Skeletal muscle satellite cell (primary cell): ENCODE results near the gene DNAJB2.
A peak's percentile ranks its signal among the peaks of the same experiment; 100 is the strongest.
"Not testable (repeated sequence)": the region's sequence is repeated elsewhere in the genome, so short reads cannot be mapped to it uniquely, and the experiment has no call there.

Source experiments
- H3K27me3 ChIP-seq: 2 replicates; pipeline ENCODE4 v1.7.0; 2013; ENCODE audit warnings: low read length; ENCODE audit not compliant: control insufficient read depth, insufficient read depth
- H3K36me3 ChIP-seq: 2 replicates; pipeline ENCODE4 v1.7.0; 2013; ENCODE audit warnings: mild to moderate bottlenecking, control low read depth, low read length; ENCODE audit not compliant: insufficient read depth
- H3K4me1 ChIP-seq: 2 replicates; pipeline ENCODE4 v1.7.0; 2013; ENCODE audit warnings: low read length; ENCODE audit not compliant: control insufficient read depth, insufficient read depth
- H3K4me2 ChIP-seq: 2 replicates; pipeline ENCODE4 v1.7.0; 2013; ENCODE audit warnings: mild to moderate bottlenecking, low read length
- H3K4me3 ChIP-seq: 2 replicates; pipeline ENCODE4 v1.7.0; 2013; ENCODE audit warnings: low read length
- H3K9ac ChIP-seq: 2 replicates; pipeline ENCODE4 v1.7.0; 2013; ENCODE audit warnings: mild to moderate bottlenecking, low read depth, low read length, moderate library complexity
- H3K9me3 ChIP-seq: replicated peaks from 2 replicates; pipeline ENCODE4 v1.7.0; 2013; ENCODE audit warnings: mild to moderate bottlenecking, control low read depth, low read length

DNAJB2 gene

GRCh38 chr2:219286436-219287115 lies 7.4 kb downstream of the DNAJB2 start:
- H3K36me3 ChIP-seq, result peaks cover 21% of the 10 kb centered on the region
- no peaks in the 10 kb centered on the region for H3K9me3 ChIP-seq
- no peaks in the 10 kb centered on the region for H3K27me3 ChIP-seq
- peaks cover 34% of the 10 kb centered on the region for H3K4me1 ChIP-seq
- peak overlapping the region; percentile 70 for H3K4me2 ChIP-seq
- no peak overlapping the region for H3K4me3 ChIP-seq
- peak overlapping the region; percentile 34 for H3K9ac ChIP-seq

GRCh38 chr2:219287116-219287440 lies 7.9 kb downstream of the DNAJB2 start:
- not testable (repeated sequence) for H3K9ac ChIP-seq, H3K9me3 ChIP-seq, H3K4me2 ChIP-seq, H3K27me3 ChIP-seq, H3K4me3 ChIP-seq
- peaks cover 34% of the 10 kb centered on the region for H3K4me1 ChIP-seq
- peaks cover 21% of the 10 kb centered on the region for H3K36me3 ChIP-seq

DNA sequence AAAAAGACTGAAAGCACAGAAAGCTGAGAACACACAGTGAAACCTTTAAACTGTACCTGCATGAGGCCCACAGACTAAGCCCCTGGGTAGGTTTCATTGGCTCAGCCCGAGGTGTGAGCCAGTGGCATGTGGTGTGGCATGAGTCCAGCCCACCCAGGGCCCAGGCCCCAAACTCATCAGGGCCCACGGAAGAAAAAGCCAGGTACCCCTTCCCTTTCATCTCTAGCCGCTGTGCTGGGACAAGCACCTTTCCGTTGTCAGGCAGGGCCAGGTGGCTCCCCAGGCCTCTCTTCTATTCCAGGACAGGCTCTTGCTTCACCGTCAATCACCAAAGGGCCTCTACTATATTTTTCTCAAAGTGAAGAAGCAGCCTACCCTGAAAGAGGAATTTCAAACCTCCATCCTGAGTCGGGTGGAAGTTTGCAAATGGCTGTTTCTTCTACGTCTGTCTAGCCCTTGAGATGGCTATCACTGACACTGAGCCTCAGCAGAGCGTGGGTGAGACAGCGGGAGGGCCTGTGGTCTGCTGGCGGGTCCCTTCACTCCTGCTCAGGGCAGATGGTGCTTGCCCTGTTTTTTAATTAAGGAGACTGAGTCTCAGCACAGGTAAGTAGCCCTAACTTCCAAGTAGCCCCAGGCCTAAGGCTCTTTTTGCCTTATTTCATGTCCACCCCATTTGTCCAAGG lies 8.6 kb downstream of the DNAJB2 start:
- H3K9ac ChIP-seq, result no peak overlapping the region
- peaks cover 16% of the 10 kb centered on the region for H3K36me3 ChIP-seq
- H3K27me3 ChIP-seq, result no peaks in the 10 kb centered on the region
- no peak overlapping the region for H3K4me3 ChIP-seq
- H3K4me1 ChIP-seq, result peaks cover 34% of the 10 kb centered on the region
- no peak overlapping the region for H3K4me2 ChIP-seq
- no peaks in the 10 kb centered on the region for H3K9me3 ChIP-seq

DNA sequence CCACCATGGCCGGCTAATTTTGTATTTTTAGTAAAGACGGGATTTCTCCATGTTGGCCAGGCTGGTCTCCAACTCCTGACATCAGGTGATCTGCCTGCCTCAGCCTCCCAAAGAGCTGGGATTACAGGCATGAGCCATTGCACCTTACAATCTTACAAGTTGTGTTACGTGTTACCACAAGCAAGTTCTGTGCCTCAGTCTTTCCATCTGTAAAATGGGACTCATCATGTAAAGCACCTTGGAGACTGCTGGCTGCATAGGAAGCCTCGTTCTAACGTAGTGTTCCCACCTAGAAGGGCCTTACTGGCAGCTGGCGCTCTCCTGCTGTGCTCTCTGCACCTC lies 10.0 kb downstream of the DNAJB2 start:
- Histone ChIP-seq H3K4me1 (peaks cover 37% of the 10 kb centered on the region), H3K9ac (no peak overlapping the region), H3K4me2 (peak overlapping the region; percentile 52)

GRCh38 chr2:219289537-219290361 lies 10.6 kb downstream of the DNAJB2 start:
- Histone ChIP-seq H3K4me2 (peak overlapping the region; percentile 52), H3K9me3 (no peaks in the 10 kb centered on the region), H3K36me3 (peaks cover under 1% of the 10 kb centered on the region), H3K4me1 (peaks cover 41% of the 10 kb centered on the region), H3K4me3 (no peak overlapping the region), H3K27me3 (no peaks in the 10 kb centered on the region), H3K9ac (no peak overlapping the region)

More for the DNA sequence above, 10.0 kb downstream of the DNAJB2 start:
- peaks cover 6% of the 10 kb centered on the region for H3K36me3 ChIP-seq
- H3K9me3 ChIP-seq, result no peaks in the 10 kb centered on the region
- no peak overlapping the region for H3K4me3 ChIP-seq
- H3K27me3 ChIP-seq, result no peaks in the 10 kb centered on the region

- no peaks in the 10 kb centered on the region for H3K9me3 ChIP-seq
- no peak overlapping the region for H3K4me2 ChIP-seq
- peaks cover 36% of the 10 kb centered on the region for H3K4me1 ChIP-seq
- H3K4me3 ChIP-seq, result no peak overlapping the region
- H3K9ac ChIP-seq, result no peak overlapping the region
- H3K36me3 ChIP-seq, result no peaks in the 10 kb centered on the region
- no peaks in the 10 kb centered on the region for H3K27me3 ChIP-seq
Measured at GRCh38 chr2:219290381-219291171, 11.4 kb downstream of the DNAJB2 start.

GRCh38 chr2:219291394-219291793 lies 12.2 kb downstream of the DNAJB2 start:
- H3K36me3 ChIP-seq, result no peaks in the 10 kb centered on the region
- no peaks in the 10 kb centered on the region for H3K27me3 ChIP-seq
- H3K9me3 ChIP-seq, result no peaks in the 10 kb centered on the region
- no peak overlapping the region for H3K4me2 ChIP-seq
- H3K4me1 ChIP-seq, result peaks cover 29% of the 10 kb centered on the region
- no peak overlapping the region for H3K9ac ChIP-seq
- no peak overlapping the region for H3K4me3 ChIP-seq

DNA sequence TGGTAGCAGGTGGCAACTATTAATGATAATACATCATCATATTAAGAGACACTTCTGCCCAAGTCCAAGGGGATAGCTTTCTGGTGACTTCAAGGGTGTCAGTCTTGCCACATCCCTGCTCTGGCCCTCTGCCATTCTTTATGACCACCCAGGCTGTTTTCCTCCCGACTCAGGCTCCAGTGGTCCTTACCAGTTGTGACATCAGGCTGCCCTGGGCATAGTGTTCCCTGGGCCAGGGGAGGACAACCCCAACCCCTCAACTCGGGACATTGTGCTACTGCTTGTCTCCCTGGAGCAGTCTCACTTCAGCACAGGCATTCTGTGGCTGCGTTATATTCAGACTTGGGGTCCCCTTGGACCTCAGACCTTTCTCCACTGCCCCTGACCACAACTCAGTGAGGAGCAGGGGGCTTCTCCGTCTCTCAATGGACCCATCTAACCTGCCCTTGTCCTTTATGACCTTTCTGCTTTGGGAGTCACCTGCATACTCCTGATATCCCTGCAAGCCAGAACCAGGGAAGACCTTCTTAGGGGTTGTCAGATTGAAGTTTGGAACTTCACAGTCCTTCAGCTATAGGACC lies 12.8 kb downstream of the DNAJB2 start:
- Histone ChIP-seq H3K9ac (no peak overlapping the region), H3K27me3 (no peaks in the 10 kb centered on the region), H3K36me3 (no peaks in the 10 kb centered on the region), H3K4me2 (no peak overlapping the region), H3K9me3 (no peaks in the 10 kb centered on the region), H3K4me1 (peaks cover 23% of the 10 kb centered on the region), H3K4me3 (no peak overlapping the region)

GRCh38 chr2:219292616-219293015 lies 13.4 kb downstream of the DNAJB2 start:
- Histone ChIP-seq H3K27me3 (no peaks in the 10 kb centered on the region), H3K4me1 (peaks cover 22% of the 10 kb centered on the region), H3K4me2 (no peak overlapping the region), H3K9me3 (no peaks in the 10 kb centered on the region), H3K9ac (no peak overlapping the region), H3K36me3 (no peaks in the 10 kb centered on the region), H3K4me3 (no peak overlapping the region)

GRCh38 chr2:219293736-219294231 lies 14.6 kb downstream of the DNAJB2 start:
- Histone ChIP-seq H3K4me3 (no peak overlapping the region), H3K4me1 (peaks cover 22% of the 10 kb centered on the region), H3K36me3 (no peaks in the 10 kb centered on the region), H3K9ac (no peak overlapping the region), H3K4me2 (no peak overlapping the region), H3K27me3 (peaks cover under 1% of the 10 kb centered on the region), H3K9me3 (no peaks in the 10 kb centered on the region)
